ENCODE measurements around the gene APCDD1L.
"Not testable (repeated sequence)": the region's sequence is repeated elsewhere in the genome, so short reads cannot be mapped to it uniquely, and the experiment has no call there.

Gene APCDD1L

GRCh38 chr20:58440021-58440767 lies 75.0 kb downstream of the APCDD1L start:
- no peak for DNase-seq (ENCODE audit: low read depth)

DNA sequence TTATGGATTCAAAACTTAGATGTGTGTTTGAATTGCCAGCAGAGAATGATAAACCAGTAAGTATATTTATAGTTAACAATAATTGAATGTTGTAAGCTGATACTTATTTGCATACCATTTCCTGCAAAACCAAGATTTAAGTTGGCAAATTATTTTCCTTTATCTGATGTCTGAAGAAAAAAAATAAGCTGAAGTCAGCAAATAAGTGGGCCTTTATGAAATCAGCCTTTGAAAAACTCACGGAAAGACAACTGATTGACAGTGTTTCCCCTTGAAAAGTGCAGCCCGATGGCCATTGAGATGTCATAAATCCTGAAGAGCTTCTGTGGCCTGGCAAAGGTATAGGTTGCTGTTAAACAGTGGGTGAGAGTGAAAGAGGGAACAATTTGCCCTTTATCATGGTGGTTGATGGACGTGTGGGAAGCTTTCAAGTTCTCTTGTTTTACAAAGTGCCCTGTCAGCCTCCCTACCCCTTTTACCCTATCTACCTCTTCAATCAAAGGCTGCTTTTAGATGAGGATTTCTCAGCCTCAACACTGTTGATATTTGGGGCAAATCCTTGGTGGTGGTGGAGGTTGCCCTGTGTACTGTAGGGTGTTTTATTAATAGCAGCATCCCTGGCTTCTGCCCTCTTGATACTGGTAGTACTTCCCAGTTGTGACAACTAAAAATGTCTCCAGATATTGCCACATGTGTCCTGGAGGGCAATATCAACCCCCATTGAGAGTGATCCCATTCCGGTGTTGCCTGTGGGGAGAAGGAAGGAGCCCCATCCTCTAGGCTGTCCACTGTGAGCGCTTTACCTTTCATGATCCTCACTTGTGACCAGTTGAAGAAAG lies 76.0 kb downstream of the APCDD1L start:
- no peak for DNase-seq (ENCODE audit: low read depth)

- DNase-seq (ENCODE audit: low read depth) = no peak
Measured at GRCh38 chr20:58436868-58437645, 78.1 kb downstream of the APCDD1L start.

GRCh38 chr20:58435237-58435636 lies 80.0 kb downstream of the APCDD1L start:
- DNase-seq (ENCODE audit: low read depth) = no peak

- no peak for DNase-seq (ENCODE audit: low read depth)
Measured at GRCh38 chr20:58434326-58434725, 80.9 kb downstream of the APCDD1L start.

DNA sequence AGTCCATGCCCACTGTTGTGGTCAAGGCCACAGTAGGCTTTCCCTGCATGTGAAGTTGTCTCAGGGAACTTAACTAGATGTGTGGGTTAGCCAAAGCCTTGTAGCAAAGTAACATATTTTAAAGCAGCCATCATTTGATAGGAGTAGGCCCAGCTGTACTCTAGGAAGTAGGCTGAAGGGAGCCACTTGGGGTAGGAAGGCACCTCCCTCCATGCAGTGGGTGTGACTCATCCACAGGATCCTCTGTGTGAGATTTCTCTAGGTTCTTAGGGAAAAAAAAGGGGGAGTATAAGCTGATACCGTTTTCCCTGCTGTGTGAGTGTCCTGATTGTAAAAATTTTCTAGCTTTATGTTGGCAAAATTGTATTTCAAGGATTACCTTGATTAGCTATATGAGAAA lies 81.4 kb downstream of the APCDD1L start:
- no peak for DNase-seq (ENCODE audit: low read depth)

DNA sequence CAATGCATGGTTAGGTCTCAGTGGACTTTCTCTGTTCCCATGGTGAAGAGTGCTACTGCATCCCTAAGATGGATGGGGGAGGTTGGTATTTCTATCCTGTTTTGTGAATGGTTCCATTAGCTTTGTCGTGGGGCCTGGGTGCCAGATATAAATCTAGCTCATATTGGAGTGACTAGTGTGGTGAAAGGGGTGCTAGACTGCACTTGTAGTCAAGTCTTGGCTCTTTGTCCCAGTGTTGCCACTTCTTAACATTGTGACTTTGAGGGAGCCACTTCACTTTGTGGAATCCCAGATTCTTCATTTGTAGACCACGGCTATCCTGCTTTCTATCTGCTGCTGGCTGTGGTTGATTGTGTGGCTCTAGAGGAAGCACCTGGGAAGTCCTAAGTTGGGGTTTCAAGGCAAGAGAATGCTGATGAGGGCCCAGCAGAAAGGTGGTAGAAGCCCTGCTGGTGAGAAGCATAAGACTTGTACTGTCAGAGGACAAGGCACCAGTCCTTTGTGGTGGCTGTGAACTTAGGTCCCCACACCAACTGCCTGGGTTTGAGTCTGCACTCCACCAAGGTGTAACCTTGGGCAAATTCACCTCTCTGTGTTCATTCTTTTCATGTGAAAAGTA lies 82.1 kb downstream of the APCDD1L start:
- DNase-seq (ENCODE audit: low read depth) = no peak

GRCh38 chr20:58432186-58432954 lies 82.8 kb downstream of the APCDD1L start:
- DNase-seq (ENCODE audit: low read depth) = no peak

GRCh38 chr20:58431134-58431533 lies 84.1 kb downstream of the APCDD1L start:
- no peak for DNase-seq (ENCODE audit: low read depth)

DNA sequence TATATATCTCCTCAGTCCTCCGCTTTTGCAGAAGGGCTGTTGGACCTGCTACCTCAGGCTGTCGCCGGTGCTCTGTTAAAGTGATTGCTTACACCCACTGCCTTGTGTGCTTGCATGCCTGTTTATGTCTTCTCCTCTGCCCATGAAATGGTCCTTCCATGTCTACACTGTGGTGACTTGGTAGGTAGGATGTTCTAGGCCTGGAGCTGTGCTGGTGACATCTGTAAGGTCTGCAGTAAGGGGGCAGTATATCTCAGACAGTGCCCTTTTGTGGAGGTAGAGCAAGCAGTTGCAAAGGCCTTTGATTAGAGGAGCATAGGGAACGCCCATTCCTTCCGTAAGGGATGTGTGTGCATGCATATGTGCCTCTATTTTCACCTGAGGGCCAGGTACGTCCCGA lies 85.9 kb downstream of the APCDD1L start:
- no peak for DNase-seq (ENCODE audit: low read depth)

DNA sequence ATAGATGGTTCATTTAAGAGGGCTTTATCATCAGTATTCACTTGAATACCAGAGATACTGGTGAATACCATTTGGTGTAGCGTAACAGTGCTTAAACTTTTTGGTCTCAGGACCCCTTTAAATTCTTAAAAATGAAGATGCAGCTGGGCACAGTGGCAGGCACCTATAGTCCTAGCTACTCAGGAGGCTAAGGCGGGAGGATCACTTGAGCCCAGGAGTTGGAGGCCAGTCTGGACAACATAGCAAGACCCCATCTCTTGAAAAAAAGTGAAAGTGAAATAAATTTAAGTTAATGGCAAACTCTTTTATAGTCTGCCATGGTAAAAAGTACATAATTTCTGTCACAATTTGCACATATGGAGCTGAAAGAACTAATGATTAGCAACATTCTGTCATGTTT lies 86.8 kb downstream of the APCDD1L start:
- no peak for DNase-seq (ENCODE audit: low read depth)

- not testable (repeated sequence) for DNase-seq (ENCODE audit: low read depth)
Measured at GRCh38 chr20:58427571-58427970, 87.6 kb downstream of the APCDD1L start.

DNA sequence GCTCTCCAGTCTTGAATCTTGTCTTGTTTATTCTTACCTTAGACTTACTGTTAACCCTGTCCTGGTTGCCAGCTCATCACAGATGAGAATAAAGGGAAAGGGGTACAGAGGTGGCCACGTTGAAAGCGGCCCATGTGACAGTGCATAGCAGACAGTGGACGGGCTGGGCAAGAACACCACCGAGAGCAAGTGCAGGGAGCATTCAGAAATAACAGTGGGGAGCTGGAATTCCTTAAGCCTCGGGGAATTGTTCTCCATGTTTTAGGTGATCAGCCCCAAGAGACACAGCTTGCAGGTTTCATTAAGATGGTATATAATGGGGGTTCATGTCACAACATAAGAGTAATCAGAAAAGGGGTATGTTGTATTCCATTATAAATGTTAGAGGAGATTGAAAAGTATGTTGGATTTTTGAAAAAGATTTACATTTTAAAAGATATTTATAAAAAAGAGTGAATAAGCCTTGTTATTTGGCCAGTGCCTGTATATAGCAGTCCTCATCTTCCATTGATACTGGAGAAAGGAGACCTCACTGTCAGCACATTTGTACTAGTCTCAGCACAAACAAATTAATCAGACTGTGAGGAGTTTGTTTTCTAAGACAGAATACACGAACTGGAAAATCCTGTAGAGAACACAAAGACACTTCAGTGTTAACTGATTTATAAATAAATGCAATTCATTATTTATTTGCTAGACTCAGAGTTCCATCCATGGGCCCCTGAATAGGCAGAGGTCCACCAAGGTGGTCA lies 90.8 kb downstream of the APCDD1L start:
- DNase-seq (ENCODE audit: low read depth) = no peak

DNA sequence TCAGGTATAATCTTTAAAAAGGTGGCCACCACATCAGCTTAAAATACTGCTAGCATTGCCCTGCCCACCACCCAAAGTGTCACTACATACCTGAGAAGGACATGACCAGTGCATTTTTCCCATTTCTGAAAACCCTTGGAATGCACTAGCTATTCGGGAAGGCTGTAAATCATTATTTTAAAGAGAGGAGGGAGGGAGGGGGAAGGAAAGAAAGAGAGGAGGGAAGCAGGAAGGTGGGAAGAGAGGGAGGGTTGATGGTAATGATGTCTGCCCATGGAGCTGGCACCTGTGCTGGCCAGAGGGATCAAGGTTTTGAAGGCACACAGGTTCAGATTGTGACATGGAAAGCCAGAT lies 93.7 kb downstream of the APCDD1L start:
- no peak for DNase-seq (ENCODE audit: low read depth)

DNA sequence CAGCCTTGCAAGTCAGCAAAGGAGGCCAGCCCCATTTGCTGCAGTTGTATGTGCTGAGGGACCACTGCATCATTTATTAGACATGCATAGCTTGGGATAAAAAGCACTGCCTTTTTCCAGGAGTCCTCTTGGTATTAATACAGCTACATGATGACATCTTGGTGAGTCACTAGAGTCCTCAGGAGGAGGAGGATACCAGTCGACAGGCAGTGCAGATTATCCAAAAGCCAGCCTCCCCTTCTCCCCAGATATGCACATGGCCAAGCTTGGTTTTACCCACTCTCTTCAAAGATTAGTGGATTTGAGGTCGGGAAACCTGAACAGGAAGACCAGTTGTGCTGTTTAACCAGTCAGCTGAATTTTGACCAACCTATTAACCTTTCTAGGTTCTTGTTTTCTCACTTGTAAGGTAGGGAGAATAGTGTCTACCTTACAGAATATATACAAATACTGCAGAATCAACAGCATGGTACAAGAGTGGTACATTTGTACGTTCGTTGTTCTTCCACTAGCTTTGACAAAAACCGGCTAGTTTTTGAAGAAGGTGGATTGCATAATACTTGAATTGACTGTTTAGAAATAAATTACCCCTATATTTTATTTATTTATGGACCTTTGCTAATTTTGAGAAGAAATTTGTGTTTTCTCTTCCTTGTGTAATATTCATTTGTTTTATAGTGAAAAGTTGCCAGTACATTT lies 94.3 kb downstream of the APCDD1L start:
- no peak for DNase-seq (ENCODE audit: low read depth)

DNA sequence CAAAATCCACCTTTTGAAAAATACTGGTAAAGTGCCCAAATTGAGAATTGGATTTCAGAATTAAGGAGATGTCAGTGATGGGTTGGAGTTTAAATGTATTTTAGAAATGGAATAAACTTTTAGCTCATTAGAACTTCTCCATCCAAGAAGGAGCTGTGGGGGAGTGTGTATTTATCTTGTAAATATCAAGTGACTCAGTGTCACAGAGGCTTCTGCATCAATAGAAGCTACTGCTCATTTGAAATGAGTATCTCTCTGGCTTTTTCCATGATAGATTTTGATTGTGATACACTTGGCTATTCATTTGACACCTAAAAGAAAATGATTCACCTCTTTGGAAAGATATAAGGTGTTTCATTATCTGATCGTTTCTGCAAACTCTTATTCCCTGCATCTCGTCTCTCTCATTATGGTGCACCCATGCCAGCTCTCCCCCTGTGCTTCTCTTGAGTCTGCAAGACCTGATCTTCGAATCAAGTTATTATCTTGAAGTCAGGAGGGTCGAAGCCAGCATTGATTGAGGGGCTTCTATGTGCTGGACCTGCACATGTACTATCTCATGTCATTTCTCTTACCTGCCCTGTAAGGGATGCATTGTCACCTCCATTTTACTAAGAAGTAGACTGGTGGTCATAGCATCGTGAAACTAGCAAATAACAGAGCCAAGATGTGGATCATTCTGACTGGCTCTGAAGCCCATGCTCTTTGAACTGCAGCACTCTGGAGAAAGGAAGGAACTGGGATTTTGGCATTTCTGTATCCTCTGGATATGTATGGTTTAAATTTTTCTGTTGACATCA lies 96.0 kb downstream of the APCDD1L start:
- no peak for DNase-seq (ENCODE audit: low read depth)

DNA sequence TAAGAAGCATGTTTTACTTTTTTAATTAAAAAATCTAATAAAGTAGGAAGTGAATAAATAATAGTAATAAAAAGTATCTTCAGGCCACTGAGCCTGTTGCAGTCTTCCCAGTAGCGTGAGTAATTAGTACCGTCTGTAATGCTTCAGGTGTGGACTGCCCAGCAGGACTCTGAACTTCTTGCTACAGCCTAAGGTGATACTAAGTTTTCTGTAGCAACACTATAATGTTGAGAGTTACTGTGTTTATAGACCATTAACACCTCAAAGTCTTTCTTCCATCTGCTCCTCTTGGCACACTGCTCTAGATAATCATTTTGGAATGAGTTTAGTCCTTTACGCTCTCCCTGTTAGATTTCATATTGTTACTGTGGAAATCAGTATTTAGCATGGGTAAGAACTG lies 97.8 kb downstream of the APCDD1L start:
- no peak for DNase-seq (ENCODE audit: low read depth)

- no peak for DNase-seq (ENCODE audit: low read depth)
Measured at GRCh38 chr20:58416835-58417234, 98.4 kb downstream of the APCDD1L start.

GRCh38 chr20:58416057-58416456 lies 99.1 kb downstream of the APCDD1L start:
- DNase-seq (ENCODE audit: low read depth) = no peak

Measured in T-helper 22 cell (primary cell).